H9 (cell line): Measurements from ENCODE around the gene TXNRD1. TPM values are rescaled to one million over a fixed set of nuclear protein-coding genes. Genes with fewer than 3 reads are reported as not detected.

ENCODE experiments used
- DNase-seq: peaks from one replicate; pipeline ENCODE4 v3.0.0-alpha.2; 2017
- H2AFZ ChIP-seq: one replicate; pipeline ENCODE4 v1.6.1; 2013; ENCODE audit warnings: mild to moderate bottlenecking, low read length, control low read depth, moderate library complexity
- H2AK5ac ChIP-seq: 2 replicates; pipeline ENCODE4 v1.6.1; 2013; ENCODE audit warnings: low read length, control low read depth, mixed read lengths; ENCODE audit not compliant: insufficient read length
- H2BK120ac ChIP-seq: one replicate; pipeline ENCODE4 v1.6.1; 2013; ENCODE audit warnings: low read depth, mild to moderate bottlenecking, low read length, control low read depth, inconsistent platforms; ENCODE audit not compliant: poor library complexity, severe bottlenecking
- H2BK12ac ChIP-seq: 2 replicates; pipeline ENCODE4 v1.6.1; 2013; ENCODE audit warnings: low read length, control low read depth, mixed read lengths, low read depth; ENCODE audit not compliant: insufficient read length
- H2BK15ac ChIP-seq: 2 replicates; pipeline ENCODE4 v1.6.1; 2013; ENCODE audit warnings: low read depth, low read length, control low read depth
- H2BK20ac ChIP-seq: one replicate; pipeline ENCODE4 v1.6.1; 2013; ENCODE audit warnings: low read depth, mild to moderate bottlenecking, low read length, control low read depth, inconsistent platforms; ENCODE audit not compliant: poor library complexity, severe bottlenecking
- H2BK5ac ChIP-seq: 2 replicates; pipeline ENCODE4 v1.6.1; 2013; ENCODE audit warnings: low read length, control low read depth, mixed read lengths; ENCODE audit not compliant: insufficient read length
- H3K14ac ChIP-seq: 2 replicates; pipeline ENCODE4 v1.6.1; 2013; ENCODE audit warnings: low read length, control low read depth; ENCODE audit not compliant: insufficient read depth
- H3K18ac ChIP-seq: 2 replicates; pipeline ENCODE4 v1.6.1; 2013; ENCODE audit warnings: low read depth, mild to moderate bottlenecking, mixed read lengths, low read length, control low read depth; ENCODE audit not compliant: insufficient read length
- H3K23ac ChIP-seq: 2 replicates; pipeline ENCODE4 v1.6.1; 2013; ENCODE audit warnings: low read length, control low read depth, mixed read lengths, low read depth; ENCODE audit not compliant: insufficient read length
- H3K23me2 ChIP-seq: 2 replicates; pipeline ENCODE4 v1.6.1; 2013; ENCODE audit warnings: low read depth, mild to moderate bottlenecking, mixed read lengths, low read length, control low read depth; ENCODE audit not compliant: insufficient read length, poor library complexity, severe bottlenecking
- H3K27ac ChIP-seq: 2 replicates; pipeline ENCODE4 v1.5.1; 2013; ENCODE audit warnings: low read length, control low read depth, mixed read lengths, low read depth; ENCODE audit not compliant: insufficient read length
- H3K27me3 ChIP-seq: 2 replicates; pipeline ENCODE4 v1.6.1; 2013; ENCODE audit warnings: low read length, control low read depth, inconsistent platforms; ENCODE audit not compliant: insufficient read depth
- H3K4ac ChIP-seq: 2 replicates; pipeline ENCODE4 v1.6.1; 2013; ENCODE audit warnings: low read depth, mild to moderate bottlenecking, control low read depth, inconsistent platforms, low read length, moderate library complexity
- H3K4me1 ChIP-seq: 2 replicates; pipeline ENCODE4 v1.6.1; 2013; ENCODE audit warnings: low read length, control low read depth, inconsistent platforms; ENCODE audit not compliant: insufficient read depth
- H3K4me2 ChIP-seq: 2 replicates; pipeline ENCODE4 v1.6.1; 2013; ENCODE audit warnings: low read length, control low read depth, mixed read lengths; ENCODE audit not compliant: insufficient read length, insufficient read depth
- H3K56ac ChIP-seq: 2 replicates; pipeline ENCODE4 v1.6.1; 2013; ENCODE audit warnings: low read depth, mild to moderate bottlenecking, mixed read lengths, low read length, control low read depth; ENCODE audit not compliant: insufficient read length
- H3K79me1 ChIP-seq: 2 replicates; pipeline ENCODE4 v1.6.1; 2013; ENCODE audit warnings: low read depth, mild to moderate bottlenecking, moderate library complexity, low read length, control low read depth, inconsistent platforms; ENCODE audit not compliant: insufficient read depth, poor library complexity, severe bottlenecking
- H3K79me2 ChIP-seq: 2 replicates; pipeline ENCODE4 v1.6.1; 2013; ENCODE audit warnings: low read length, control low read depth, inconsistent platforms; ENCODE audit not compliant: insufficient read depth
- H3K9ac ChIP-seq: 2 replicates; pipeline ENCODE4 v1.6.1; 2013; ENCODE audit warnings: low read length, control low read depth, mixed read lengths; ENCODE audit not compliant: insufficient read length; ENCODE audit errors: extremely low read depth
- H3K9me3 ChIP-seq: one replicate; pipeline ENCODE4 v1.6.1; 2013; ENCODE audit warnings: low read depth, low read length, inconsistent platforms; ENCODE audit not compliant: control insufficient read depth
- H3T11ph ChIP-seq: one replicate; pipeline ENCODE4 v1.6.1; 2013; ENCODE audit warnings: mild to moderate bottlenecking, low read length, control low read depth, inconsistent platforms
- H4K20me1 ChIP-seq: one replicate; pipeline ENCODE4 v1.6.1; 2013; ENCODE audit not compliant: control insufficient read depth, insufficient read length, insufficient read depth
- H4K5ac ChIP-seq: 2 replicates; pipeline ENCODE4 v1.6.1; 2013; ENCODE audit warnings: low read depth, mild to moderate bottlenecking, mixed read lengths, low read length, control low read depth; ENCODE audit not compliant: insufficient read length
- H4K8ac ChIP-seq: replicated peaks from 2 replicates; pipeline ENCODE4 v1.6.1; 2013; ENCODE audit warnings: low read length, control low read depth, mixed read lengths, low read depth; ENCODE audit not compliant: insufficient read length
- H4K91ac ChIP-seq: 2 replicates; pipeline ENCODE4 v1.6.1; 2013; ENCODE audit warnings: low read depth, mild to moderate bottlenecking, moderate library complexity, mixed read lengths, low read length, control low read depth; ENCODE audit not compliant: insufficient read length
- H3K27ac Mint-ChIP-seq, 3 experiments: 2 replicates in 2 of 3; 3 replicates in 1 of 3; pipeline ENCODE4 v1.8.0; 2020 to 2021; ENCODE audit warnings: mixed read lengths in 3 of 3, mild to moderate bottlenecking in 1 of 3, moderate library complexity in 1 of 3
- H3K27me3 Mint-ChIP-seq: 2 replicates; pipeline ENCODE4 v1.8.0; 2021; ENCODE audit warnings: low read depth, mild to moderate bottlenecking, moderate library complexity, mixed read lengths
- H3K36me3 Mint-ChIP-seq, 3 experiments: 2 replicates in 2 of 3; 3 replicates in 1 of 3; pipeline ENCODE4 v1.8.0; 2020 to 2021; ENCODE audit warnings: low read depth in 3 of 3, mixed read lengths in 3 of 3; ENCODE audit not compliant: insufficient read depth in 1 of 3
- H3K4me1 Mint-ChIP-seq, 2 experiments: 2 replicates each; pipeline ENCODE4 v1.8.0; 2020; ENCODE audit warnings: mixed read lengths in 2 of 2
- H3K4me3 Mint-ChIP-seq, 2 experiments: 2 replicates in 1 of 2; 3 replicates in 1 of 2; pipeline ENCODE4 v1.8.0; 2020 to 2021; ENCODE audit warnings: mild to moderate bottlenecking in 2 of 2, mixed read lengths in 2 of 2, moderate library complexity in 1 of 2
- H3K9me3 Mint-ChIP-seq, 2 experiments: 2 replicates in 1 of 2; 3 replicates in 1 of 2; pipeline ENCODE4 v1.8.0; 2020; ENCODE audit warnings: mild to moderate bottlenecking in 2 of 2, mixed read lengths in 2 of 2, moderate library complexity in 1 of 2
- CTCF ChIP-seq: fragments of 200-600 bp; sonication (generic); conservative IDR thresholded peaks from 3 replicates; pipeline ENCODE4 v1.8.0; 2021; ENCODE audit warnings: antibody characterized with exemption, mild to moderate bottlenecking
- total RNA-seq: library from RNA; stranded (reverse); gene quantifications from 2 replicates; pipeline ENCODE4 v1.2.1, GENCODE V29; 2021

The TXNRD1 gene
- total RNA-seq, 1 experiment from 2014 or later: 100 TPM

- no peaks in the 10 kb centered on the region for H3K36me3 Mint-ChIP-seq
- H3K27ac ChIP-seq: no peak overlapping the region
Observed at GRCh38 chr12:104257913-104258472, 42.4 kb downstream of the TXNRD1 start.

More at GRCh38 chr12:104257913-104258472, 42.4 kb downstream of the TXNRD1 start:
- Mint-ChIP-seq H3K9me3 (no peaks in the 10 kb centered on the region; a peak in 1 of 5 replicates), H3K27me3 (no peaks in the 10 kb centered on the region), H3K4me3 (no peak overlapping the region), H3K27ac (no peak overlapping the region), H3K4me1 (no peaks in the 10 kb centered on the region)
- Histone ChIP-seq H3K27me3 (no peaks in the 10 kb centered on the region), H3K56ac (no peak overlapping the region), H3T11ph (no peak overlapping the region), H3K79me2 (no peaks in the 10 kb centered on the region), H2AFZ (no peak overlapping the region), H2BK5ac (no peak overlapping the region), H2BK15ac (no peak overlapping the region), H2BK20ac (no peak overlapping the region), H2BK120ac (no peak overlapping the region), H4K8ac (no peak overlapping the region), H3K18ac (no peak overlapping the region), H3K4me2 (no peak overlapping the region), H4K5ac (no peak overlapping the region), H3K4me1 (no peaks in the 10 kb centered on the region), H3K23me2 (no peaks in the 10 kb centered on the region), H2BK12ac (no peak overlapping the region), H3K14ac (no peak overlapping the region), H3K9ac (no peak overlapping the region), H4K20me1 (no peaks in the 10 kb centered on the region), H3K79me1 (no peaks in the 10 kb centered on the region), H4K91ac (no peak overlapping the region), H3K23ac (no peak overlapping the region), H3K9me3 (no peaks in the 10 kb centered on the region), H2AK5ac (no peak overlapping the region), H3K4ac (no peak overlapping the region)
- DNase-seq: no peak
- no peak for TF ChIP-seq CTCF
